GM21447 (cell line): Measurements from ENCODE around the gene ZNF638.
"Not testable (repeated sequence)": the region's sequence is repeated elsewhere in the genome, so short reads cannot be mapped to it uniquely, and the experiment has no call there.

Experiments
- ATAC-seq: cut with Tn5 transposase; IDR thresholded peaks from one replicate; pipeline ENCODE4 v1.9.1; 2021; ENCODE audit not compliant: unreplicated experiment

The ZNF638 gene

GRCh38 chr2:71395471-71395870 is 63.9 kb downstream of the ZNF638 start:
- ATAC-seq: no peak

- no peak for ATAC-seq
Observed at GRCh38 chr2:71402427-71402826, 70.8 kb downstream of the ZNF638 start.

- ATAC-seq: no peak
Observed at GRCh38 chr2:71409611-71410010, 78.0 kb downstream of the ZNF638 start.

- ATAC-seq: no peak
Observed at GRCh38 chr2:71410696-71411095, 79.1 kb downstream of the ZNF638 start.

DNA sequence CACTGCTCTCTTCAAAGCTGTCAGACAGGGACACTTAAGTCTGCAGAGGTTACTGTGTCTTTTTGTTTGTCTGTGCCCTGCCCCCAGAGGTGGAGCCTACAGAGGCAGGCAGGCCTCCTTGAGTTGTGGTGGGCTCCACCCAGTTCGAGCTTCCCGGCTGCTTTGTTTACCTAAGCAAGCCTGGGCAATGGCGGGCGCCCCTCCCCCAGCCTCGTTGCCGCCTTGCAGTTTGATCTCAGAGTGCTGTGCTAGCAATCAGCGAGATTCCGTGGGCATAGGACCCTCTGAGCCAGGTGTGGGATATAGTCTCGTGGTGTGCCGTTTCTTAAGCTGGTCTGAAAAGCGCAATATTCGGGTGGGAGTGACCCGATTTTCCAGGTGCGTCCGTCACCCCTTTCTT is 85.3 kb downstream of the ZNF638 start:
- ATAC-seq: not testable (repeated sequence)

DNA sequence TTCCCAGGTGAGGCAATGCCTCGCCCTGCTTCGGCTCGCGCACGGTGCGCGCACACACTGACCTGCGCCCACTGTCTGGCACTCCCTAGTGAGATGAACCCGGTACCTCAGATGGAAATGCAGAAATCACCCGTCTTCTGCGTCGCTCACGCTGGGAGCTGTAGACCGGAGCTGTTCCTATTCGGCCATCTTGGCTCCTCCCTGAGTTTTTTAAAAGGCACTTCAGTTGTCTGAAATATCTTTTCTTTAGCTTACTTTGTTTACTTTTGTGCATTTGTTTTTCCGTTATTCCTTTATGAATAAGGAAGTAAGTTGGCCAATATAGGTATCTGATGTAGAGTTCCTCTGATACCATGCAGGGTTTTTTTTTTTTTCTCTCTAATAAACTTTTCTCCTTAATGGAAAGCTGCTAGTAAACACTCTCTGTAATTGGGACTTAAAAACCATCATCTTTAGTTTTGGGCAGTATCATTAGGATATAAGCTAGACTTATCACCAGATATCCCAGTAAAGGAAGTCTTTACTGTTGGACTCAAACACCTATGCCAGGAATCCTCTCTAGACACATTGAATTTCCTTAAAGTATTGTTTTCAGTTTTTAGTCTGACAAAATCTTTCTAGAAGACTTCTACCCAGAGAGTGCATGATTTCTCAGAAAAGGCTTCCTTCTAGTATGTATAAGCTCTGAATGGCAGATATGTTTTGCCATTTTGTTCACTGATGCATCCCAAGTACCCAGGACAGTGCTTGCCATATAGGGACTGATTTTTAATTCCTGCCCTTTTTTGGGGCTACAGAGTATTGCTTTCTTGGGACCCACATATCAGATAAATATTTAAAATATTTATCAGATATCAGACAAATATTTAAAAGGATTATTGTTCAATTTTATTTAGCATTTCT is 86.0 kb downstream of the ZNF638 start:
- no peak for ATAC-seq

- no peak for ATAC-seq
Observed at GRCh38 chr2:71419145-71419544, 87.6 kb downstream of the ZNF638 start.

DNA sequence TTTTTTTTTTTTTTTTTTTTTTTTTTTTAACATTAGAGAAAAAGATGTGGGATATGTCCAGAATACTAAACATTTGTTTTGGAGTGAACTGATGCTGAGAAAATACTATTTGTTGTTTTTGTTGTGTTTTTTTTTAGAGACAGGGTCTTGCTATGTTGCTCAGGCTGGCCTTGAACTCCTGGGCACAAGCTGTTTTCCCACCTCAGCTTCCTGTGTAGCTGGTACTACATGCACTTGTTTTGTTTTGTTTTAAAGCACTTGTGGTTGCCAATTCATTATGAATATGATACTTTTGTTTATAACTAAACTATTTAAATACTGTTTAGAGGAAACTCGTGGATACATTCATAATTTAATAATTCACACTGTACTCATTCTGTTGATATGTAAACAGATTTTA is 88.4 kb downstream of the ZNF638 start:
- no peak for ATAC-seq

- ATAC-seq: no peak
Observed at GRCh38 chr2:71422786-71423185, 91.2 kb downstream of the ZNF638 start.

GRCh38 chr2:71423817-71424420 is 92.3 kb downstream of the ZNF638 start:
- no peak for ATAC-seq

DNA sequence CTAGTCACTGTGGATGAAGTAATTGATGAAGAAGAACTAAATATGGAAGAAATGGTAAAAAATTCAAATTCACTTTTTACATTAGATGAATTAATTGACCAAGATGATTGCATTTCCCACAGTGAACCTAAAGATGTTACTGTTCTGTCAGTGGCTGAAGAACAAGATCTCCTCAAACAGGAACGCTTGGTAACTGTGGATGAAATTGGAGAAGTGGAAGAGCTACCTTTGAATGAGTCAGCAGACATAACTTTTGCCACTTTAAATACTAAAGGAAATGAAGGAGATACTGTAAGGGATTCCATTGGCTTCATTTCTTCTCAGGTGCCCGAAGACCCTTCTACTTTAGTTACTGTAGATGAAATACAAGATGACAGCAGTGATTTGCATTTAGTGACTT is 95.1 kb downstream of the ZNF638 start:
- no peak for ATAC-seq

GRCh38 chr2:71428472-71429383 is 97.1 kb downstream of the ZNF638 start:
- ATAC-seq: no peak

DNA sequence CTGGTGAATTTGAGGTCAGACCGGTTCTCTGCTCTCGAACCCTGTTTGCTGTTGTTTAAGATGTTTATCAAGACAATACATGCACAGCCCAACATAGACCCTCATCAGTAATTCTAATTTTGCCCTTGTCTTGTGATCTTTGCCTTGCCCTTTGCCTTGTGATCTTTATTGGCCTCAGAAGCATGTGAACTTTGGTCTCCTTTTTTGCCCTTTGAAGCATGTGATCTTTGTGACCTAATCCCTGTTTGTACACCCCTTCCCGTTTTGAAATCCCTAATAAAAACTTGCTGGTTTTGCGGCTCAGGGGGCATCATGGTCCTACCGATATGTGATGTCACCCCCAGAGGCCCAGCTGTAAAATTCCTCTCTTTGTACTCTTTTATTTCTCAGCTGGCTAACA is 113.6 kb downstream of the ZNF638 start:
- ATAC-seq: not testable (repeated sequence)

GRCh38 chr2:71446505-71446904 is 114.9 kb downstream of the ZNF638 start:
- no peak for ATAC-seq

GRCh38 chr2:71449343-71449742 is 117.8 kb downstream of the ZNF638 start:
- no peak for ATAC-seq

- ATAC-seq: no peak
Observed at GRCh38 chr2:71451705-71452104, 120.1 kb downstream of the ZNF638 start.

GRCh38 chr2:71452565-71452964 is 121.0 kb downstream of the ZNF638 start:
- ATAC-seq: no peak

DNA sequence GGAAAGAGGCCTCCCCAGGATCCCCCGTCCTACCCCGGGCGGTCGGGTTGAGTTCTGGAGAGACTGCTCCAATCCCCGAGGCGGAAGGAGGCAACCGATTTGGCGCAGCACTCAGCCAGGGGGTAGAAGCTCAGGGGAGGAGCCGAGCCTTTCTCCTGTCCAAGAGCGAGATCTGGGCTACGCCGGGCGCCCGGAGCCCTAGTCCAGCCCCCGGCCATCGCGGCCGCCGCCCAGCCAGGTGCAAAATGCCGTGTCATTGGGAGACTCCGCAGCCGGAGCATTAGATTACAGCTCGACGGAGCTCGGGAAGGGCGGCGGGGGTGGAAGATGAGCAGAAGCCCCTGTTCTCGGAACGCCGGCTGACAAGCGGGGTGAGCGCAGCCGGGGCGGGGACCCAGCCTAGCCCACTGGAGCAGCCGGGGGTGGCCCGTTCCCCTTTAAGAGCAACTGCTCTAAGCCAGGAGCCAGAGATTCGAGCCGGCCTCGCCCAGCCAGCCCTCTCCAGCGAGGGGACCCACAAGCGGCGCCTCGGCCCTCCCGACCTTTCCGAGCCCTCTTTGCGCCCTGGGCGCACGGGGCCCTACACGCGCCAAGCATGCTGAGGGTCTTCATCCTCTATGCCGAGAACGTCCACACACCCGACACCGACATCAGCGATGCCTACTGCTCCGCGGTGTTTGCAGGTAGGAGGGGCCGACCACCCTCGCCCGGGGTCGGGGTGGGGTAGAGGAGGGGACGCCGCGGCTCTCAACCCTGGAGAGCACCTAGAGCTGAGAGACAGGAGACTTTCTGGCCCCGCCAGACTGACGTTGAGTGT is 122.0 kb downstream of the ZNF638 start, which contains the start of gene DYSF:
Gene DYSF, plus strand, starts transcription at position 158 of the 817 bp plus-strand sequence.
- no peak for ATAC-seq

DNA sequence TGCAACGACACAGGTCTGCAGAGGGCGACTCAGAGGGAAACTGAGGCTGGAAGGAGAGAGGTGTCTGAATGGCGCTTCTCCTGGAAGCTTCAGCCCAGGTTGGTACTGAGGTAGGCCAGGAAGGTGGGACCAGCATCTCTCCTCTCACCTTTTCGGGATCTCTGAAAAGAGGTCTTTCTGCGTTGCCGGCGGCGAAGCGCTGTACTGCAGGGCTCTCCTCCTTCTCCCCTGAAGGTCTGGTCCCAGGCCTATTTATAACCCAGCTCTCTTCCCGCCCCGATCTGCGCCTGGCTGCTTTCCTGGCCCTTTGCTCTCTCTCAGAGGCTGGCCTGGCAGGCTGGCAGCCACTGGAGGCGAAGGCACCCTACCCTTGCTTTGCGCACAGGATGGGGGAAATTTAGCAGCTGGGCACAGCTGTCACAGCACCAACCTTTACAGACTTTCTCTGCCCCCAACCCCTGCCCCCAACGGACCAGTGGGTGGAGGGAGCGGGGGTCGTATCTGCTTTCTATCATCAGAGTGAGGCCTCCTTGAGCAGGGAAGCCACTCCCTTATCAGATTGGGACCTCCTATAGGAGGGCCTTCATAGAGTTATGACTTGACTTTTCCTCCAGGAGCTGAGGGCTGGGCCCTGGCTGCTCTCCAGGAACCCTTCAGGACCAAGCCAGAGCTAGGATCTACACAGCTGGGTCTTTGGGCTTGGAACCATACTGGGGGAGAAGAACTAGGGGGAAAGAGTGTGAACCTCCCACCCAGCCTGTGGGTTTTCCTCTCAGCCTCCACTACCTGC is 122.8 kb downstream of the ZNF638 start:
- ATAC-seq: no peak
